Common myeloid progenitor, CD34-positive (primary cell): ENCODE data around the gene SHQ1.
"Not testable (repeated sequence)": the region's sequence is repeated elsewhere in the genome, so short reads cannot be mapped to it uniquely, and the experiment has no call there.

Experiments used
- CTCF ChIA-PET: fragments of 350-600 bp; sonication (Branson Sonifier 250); formaldehyde crosslinking; loops from one replicate; lab custom pipeline; 2021; ENCODE audit warnings: antibody characterized with exemption; lab: Charles Lee
- POLR2A ChIA-PET: fragments of 350-600 bp; sonication (Branson Sonifier 250); formaldehyde crosslinking; loops from one replicate; lab custom pipeline; 2021; ENCODE audit warnings: antibody characterized with exemption; lab: Charles Lee
- DNase-seq, 3 donors: peaks; one replicate each; pipeline versions ENCODE4 v3.0.0 to v3.0.0-alpha.2; 2013
- H3K27ac ChIP-seq, 2 experiments: 1 replicate in 1 of 2; 2 replicates in 1 of 2; pipeline ENCODE4 v1.7.0; 2013; ENCODE audit warnings: inconsistent platforms in 2 of 2, low read length in 2 of 2, mild to moderate bottlenecking in 2 of 2, low read depth in 1 of 2, moderate library complexity in 1 of 2; ENCODE audit not compliant: severe bottlenecking in 2 of 2, insufficient read depth in 1 of 2, poor library complexity in 1 of 2
- H3K27me3 ChIP-seq, 5 experiments: replicated peaks in 2 of 5; 1 replicate in 3 of 5; 2 replicates in 2 of 5; pipeline versions ENCODE4 v1.6.1 to v1.7.0; 2013; ENCODE audit warnings: low read length in 4 of 5, mild to moderate bottlenecking in 2 of 5, moderate library complexity in 2 of 5, inconsistent platforms in 1 of 5; ENCODE audit not compliant: insufficient read depth in 5 of 5, control insufficient read depth in 4 of 5
- H3K36me3 ChIP-seq, 4 experiments: 1 replicate in 2 of 4; 2 replicates in 2 of 4; pipeline versions ENCODE4 v1.6.1 to v1.7.0; 2013; ENCODE audit warnings: low read length in 3 of 4, control low read depth in 1 of 4, mild to moderate bottlenecking in 1 of 4; ENCODE audit not compliant: control insufficient read depth in 4 of 4, insufficient read depth in 4 of 4
- H3K4me1 ChIP-seq, 4 experiments: 1 replicate in 3 of 4; 2 replicates in 1 of 4; pipeline versions ENCODE4 v1.6.1 to v1.7.1; 2013; ENCODE audit warnings: low read length in 3 of 4, mild to moderate bottlenecking in 3 of 4, control low read depth in 1 of 4, inconsistent platforms in 1 of 4, moderate library complexity in 1 of 4; ENCODE audit not compliant: control insufficient read depth in 4 of 4, insufficient read depth in 4 of 4; ENCODE audit errors: control extremely low read depth in 1 of 4
- H3K4me3 ChIP-seq, 7 experiments: 1 replicate in 4 of 7; 2 replicates in 3 of 7; pipeline versions ENCODE4 v1.5.1 to v1.7.0; 2013; ENCODE audit warnings: mild to moderate bottlenecking in 7 of 7, low read length in 6 of 7, moderate library complexity in 6 of 7, inconsistent platforms in 2 of 7, low read depth in 2 of 7, control low read depth in 1 of 7; ENCODE audit not compliant: insufficient read depth in 4 of 7, control insufficient read depth in 1 of 7; ENCODE audit errors: extremely low read depth in 1 of 7
- H3K9me3 ChIP-seq, 5 experiments: 1 replicate in 4 of 5; 2 replicates in 1 of 5; pipeline versions ENCODE4 v1.6.1 to v1.7.1; 2013; ENCODE audit warnings: low read length in 4 of 5, mild to moderate bottlenecking in 2 of 5, inconsistent platforms in 1 of 5, low read depth in 1 of 5, moderate library complexity in 1 of 5; ENCODE audit not compliant: control insufficient read depth in 4 of 5, insufficient read depth in 2 of 5; ENCODE audit errors: control extremely low read depth in 1 of 5
- WGBS: methylation state at CpG from one replicate; pipeline ENCODE4 v1.1.5; 2013; ENCODE audit not compliant: insufficient coverage; 5-methylcytosine and 5-hydroxymethylcytosine counted together

Gene SHQ1

DNA sequence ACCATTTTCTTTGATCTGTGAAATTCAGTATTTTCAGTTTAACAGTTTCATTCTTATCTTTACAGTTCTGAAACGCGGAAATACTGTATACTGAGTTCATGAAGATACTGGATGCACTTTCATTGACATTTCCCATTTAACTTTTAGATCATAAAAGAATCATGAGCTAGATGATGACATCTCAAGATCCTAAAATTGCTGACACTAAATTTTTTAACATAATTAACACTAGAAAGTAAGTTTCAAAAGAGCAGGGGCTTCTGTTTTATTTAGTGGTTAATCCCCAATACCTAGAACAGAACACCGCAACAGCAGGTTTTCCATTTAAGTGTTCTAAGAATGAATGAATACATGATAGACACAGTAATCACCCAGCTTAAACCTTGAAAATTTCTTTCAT, 54.2 kb downstream of the SHQ1 start:
- CTCF ChIA-PET: interaction anchor here (1.2 kb wide), 2 partner anchors 19 to 128 kb away, joined by 4 read pairs; no protein-coding TSS in a partner anchor

DNA sequence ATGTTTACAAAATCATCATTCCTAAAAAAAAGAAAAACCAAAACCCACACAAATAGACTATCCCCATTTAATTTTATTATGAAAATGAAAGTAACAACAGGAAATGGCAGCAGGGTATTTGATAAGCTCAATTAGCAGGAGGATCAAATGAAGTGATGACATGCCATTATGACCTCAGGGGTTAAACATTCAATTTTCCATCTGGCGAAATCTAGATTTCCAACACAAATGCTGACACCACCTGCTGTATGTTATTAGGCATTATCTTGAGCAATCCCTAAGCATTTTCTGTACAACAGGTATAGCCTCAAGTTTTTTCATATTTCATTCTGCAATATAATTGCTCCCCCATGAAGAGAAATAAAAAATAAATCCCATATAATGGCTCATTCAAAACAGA, 57.1 kb downstream of the SHQ1 start:
- Histone ChIP-seq H3K27ac (no peak overlapping the region), H3K36me3 (peaks cover 3 to 24% (median 8%) of the 10 kb centered on the region in 4 experiments), H3K4me1 (peaks cover 0 to 7% (median 2%) of the 10 kb centered on the region in 4 experiments), H3K27me3 (no peaks in the 10 kb centered on the region), H3K4me3 (peak overlapping the region in 1 of 7 experiments; percentile 35), H3K9me3 (no peaks in the 10 kb centered on the region)
- POLR2A ChIA-PET: no interaction called here
- DNase-seq: peak in 2 of 3 donors; percentile 20 to 41
- CTCF ChIA-PET: interaction anchor here (0.8 to 1.5 kb wide), 3 partner anchors 12 to 646 kb away, joined by 3 to 4 read pairs (median 3); no protein-coding TSS in a partner anchor
- WGBS: 100% methylated on average over 1 of the region's 1 CpG

More for the DNA sequence above, 54.2 kb downstream of the SHQ1 start:
- no peaks in the 10 kb centered on the region for H3K9me3 ChIP-seq
- no peaks in the 10 kb centered on the region for H3K27me3 ChIP-seq
- DNase-seq: no peak
- WGBS: no CpG with 5 or more reads among the region's 3 CpGs
- H3K4me3 ChIP-seq: no peak overlapping the region
- peaks cover 0 to 7% (median 2%) of the 10 kb centered on the region in 4 experiments for H3K4me1 ChIP-seq
- POLR2A ChIA-PET: no interaction called here
- H3K36me3 ChIP-seq: peaks cover 3 to 28% (median 8%) of the 10 kb centered on the region in 4 experiments
- no peak overlapping the region for H3K27ac ChIP-seq

DNA sequence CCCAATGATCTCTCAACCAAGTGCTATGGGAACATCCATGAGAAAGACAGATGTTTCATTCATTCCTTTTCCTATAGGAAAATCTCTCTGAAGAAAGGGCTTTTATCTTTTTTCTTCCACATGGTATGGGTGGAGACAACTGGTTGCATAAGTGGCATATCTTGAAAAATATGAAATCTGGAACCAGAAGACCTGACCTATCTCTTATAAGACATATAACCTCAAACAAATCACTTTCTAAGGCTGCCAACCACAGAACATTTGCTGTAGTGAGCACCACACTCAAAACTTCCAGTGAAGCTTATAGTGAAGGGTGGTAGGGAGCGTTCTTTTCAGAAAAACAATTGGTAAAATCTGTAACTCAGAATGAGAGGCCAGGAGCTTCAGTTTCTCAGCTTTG, 58.5 kb downstream of the SHQ1 start:
- Histone ChIP-seq H3K4me1 (peaks cover 0 to 7% (median 2%) of the 10 kb centered on the region in 4 experiments), H3K36me3 (peaks cover 5 to 29% (median 10%) of the 10 kb centered on the region in 4 experiments), H3K4me3 (no peak overlapping the region), H3K27me3 (no peaks in the 10 kb centered on the region), H3K27ac (no peak overlapping the region), H3K9me3 (no peaks in the 10 kb centered on the region)
- WGBS: no CpG with 5 or more reads among the region's 1 CpG
- ChIA-PET CTCF (no interaction called here), POLR2A (interaction anchor here (0.6 kb wide), 1 partner anchor 13 kb away, joined by 3 read pairs; no protein-coding TSS in a partner anchor)
- no peak for DNase-seq

DNA sequence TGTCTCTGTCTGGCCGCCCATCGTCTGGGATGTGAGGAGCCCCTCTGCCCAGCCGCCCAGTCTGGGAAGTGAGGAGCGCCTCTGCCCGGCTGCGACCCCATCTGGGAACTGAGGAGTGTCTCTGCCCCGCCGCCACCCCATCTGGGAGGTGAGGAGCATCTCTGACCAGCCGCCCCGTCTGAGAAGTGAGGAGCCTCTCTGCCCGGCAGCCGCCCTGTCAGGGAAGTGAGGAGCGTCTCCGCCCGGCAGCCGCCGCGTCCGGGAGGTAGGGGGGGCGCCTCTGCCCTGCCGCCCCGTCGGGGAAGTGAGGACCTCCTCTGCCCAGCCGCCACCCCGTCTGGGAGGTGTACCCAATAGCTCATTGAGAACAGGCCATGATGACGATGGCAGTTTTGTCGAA, 60.0 kb downstream of the SHQ1 start:
- H3K27me3 ChIP-seq, DNase-seq, H3K9me3 ChIP-seq, CTCF ChIA-PET, H3K27ac ChIP-seq, H3K4me1 ChIP-seq, H3K4me3 ChIP-seq: not testable (repeated sequence)
- H3K36me3 ChIP-seq: peaks cover 9 to 34% (median 13%) of the 10 kb centered on the region in 4 experiments
- 98% methylated on average over 21 of the region's 27 CpGs for WGBS
- POLR2A ChIA-PET: interaction anchor here (0.8 kb wide), 1 partner anchor 1184 kb away, joined by 5 read pairs; no protein-coding TSS in a partner anchor

DNA sequence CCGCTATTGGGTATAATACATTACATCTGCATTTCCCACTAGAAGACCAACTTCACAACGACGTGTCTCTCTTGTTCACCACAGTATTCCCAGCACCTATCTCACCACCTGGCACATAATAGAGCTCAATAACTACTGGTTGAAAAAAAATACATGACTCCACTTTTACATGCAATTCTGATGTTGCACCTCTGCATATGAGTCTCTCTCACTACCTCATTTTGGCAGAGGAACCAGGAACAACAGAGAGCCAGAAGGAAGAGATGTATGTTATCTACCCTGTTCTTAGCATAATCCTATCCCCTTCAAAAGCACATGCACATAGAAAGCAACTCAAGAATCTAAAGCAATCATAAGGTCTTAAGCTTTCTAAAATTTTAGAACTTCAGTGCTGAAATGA, 61.6 kb downstream of the SHQ1 start:
- WGBS: 100% methylated on average over 3 of the region's 3 CpGs
- Histone ChIP-seq H3K27ac (no peak overlapping the region), H3K4me1 (peaks cover 0 to 7% (median 2%) of the 10 kb centered on the region in 4 experiments), H3K27me3 (no peaks in the 10 kb centered on the region), H3K36me3 (peaks cover 7 to 30% (median 12%) of the 10 kb centered on the region in 4 experiments), H3K9me3 (no peaks in the 10 kb centered on the region), H3K4me3 (no peak overlapping the region)
- CTCF ChIA-PET: interaction anchor here (1.1 to 2.7 kb wide), 3 partner anchors 12 to 26 kb away, joined by 3 to 8 read pairs (median 3); no protein-coding TSS in a partner anchor
- POLR2A ChIA-PET: no interaction called here
- no peak for DNase-seq

DNA sequence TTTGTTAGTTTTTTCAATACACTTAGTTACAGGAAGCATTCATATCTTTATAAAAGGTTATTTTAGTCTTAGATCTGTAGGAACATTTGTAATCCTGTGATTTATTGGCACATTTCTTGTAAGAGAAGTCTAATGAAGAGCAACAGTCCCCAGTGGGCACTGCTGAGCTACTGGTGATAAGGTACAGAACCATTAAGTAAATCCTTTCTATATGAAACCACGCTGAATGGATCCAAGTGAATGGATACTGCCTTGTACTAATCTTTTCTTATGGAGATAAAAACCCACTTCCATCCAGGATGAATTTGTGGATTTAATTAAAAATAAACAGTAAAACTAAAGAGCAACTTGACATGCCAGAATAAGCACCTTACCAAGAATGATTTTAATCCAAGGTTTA, 64.0 kb downstream of the SHQ1 start:
- H3K27ac ChIP-seq: no peak overlapping the region
- H3K4me1 ChIP-seq: no peaks in the 10 kb centered on the region
- H3K27me3 ChIP-seq: no peaks in the 10 kb centered on the region
- H3K4me3 ChIP-seq: no peak overlapping the region
- H3K36me3 ChIP-seq: peaks cover 2 to 30% (median 13%) of the 10 kb centered on the region in 4 experiments
- ChIA-PET CTCF (interaction anchor here (2.3 kb wide), 1 partner anchor 11 kb away, joined by 6 read pairs; no protein-coding TSS in a partner anchor), POLR2A (no interaction called here)
- WGBS: no CpG with 5 or more reads among the region's 1 CpG
- no peaks in the 10 kb centered on the region for H3K9me3 ChIP-seq
- no peak for DNase-seq

DNA sequence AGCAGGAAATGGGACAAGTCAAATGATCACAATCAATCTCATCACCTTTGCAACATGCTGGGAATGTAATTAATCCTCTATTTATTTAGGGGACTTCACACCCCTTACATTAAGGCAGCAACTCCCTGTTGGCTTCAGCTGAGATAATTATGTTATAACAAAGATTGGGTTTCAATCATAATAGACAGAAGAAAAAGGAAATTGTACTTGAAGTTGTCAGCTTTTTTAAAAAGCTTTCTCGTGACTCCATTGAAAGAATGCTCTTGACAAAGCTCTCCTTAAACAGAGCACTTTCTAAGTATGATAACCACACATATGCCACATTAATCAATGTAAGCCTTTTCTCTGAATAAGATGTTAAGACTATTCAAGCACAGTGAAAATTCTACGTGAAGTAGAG, 65.7 kb downstream of the SHQ1 start:
- Histone ChIP-seq H3K4me3 (no peak overlapping the region), H3K27ac (no peak overlapping the region), H3K27me3 (no peaks in the 10 kb centered on the region), H3K4me1 (no peaks in the 10 kb centered on the region), H3K9me3 (no peaks in the 10 kb centered on the region), H3K36me3 (peaks cover 4 to 30% (median 14%) of the 10 kb centered on the region in 4 experiments)
- DNase-seq: no peak
- CTCF ChIA-PET: interaction anchor here (0.9 to 2.3 kb wide), 5 partner anchors 10 to 1052 kb away, joined by 3 to 6 read pairs (median 4); no protein-coding TSS in a partner anchor
- WGBS: no CpG with 5 or more reads among the region's 2 CpGs
- POLR2A ChIA-PET: interaction anchor here (0.7 kb wide), 1 partner anchor 11 kb away, joined by 3 read pairs; no protein-coding TSS in a partner anchor
